Endodermal cell (in vitro differentiated cells): ENCODE measurements around the gene SEMA3A. TPM values are rescaled to one million over a fixed set of nuclear protein-coding genes. Genes with fewer than 3 reads are reported as not detected.

Source experiments
- DNase-seq: peaks from one replicate; pipeline ENCODE4 v3.0.0-alpha.2; 2017
- H3K27ac ChIP-seq: 2 replicates; pipeline ENCODE4 v1.5.1; 2013; ENCODE audit warnings: mild to moderate bottlenecking, low read depth, low read length, moderate library complexity
- H3K27me3 ChIP-seq: 2 replicates; pipeline ENCODE4 v1.6.1; 2013; ENCODE audit warnings: mild to moderate bottlenecking, low read length, moderate library complexity; ENCODE audit not compliant: insufficient read depth, control insufficient read depth, poor library complexity, severe bottlenecking
- H3K36me3 ChIP-seq: 2 replicates; pipeline ENCODE4 v1.7.0; 2013; ENCODE audit warnings: mild to moderate bottlenecking, low read length, moderate library complexity; ENCODE audit not compliant: control insufficient read depth, insufficient read depth
- H3K4me1 ChIP-seq: one replicate; pipeline ENCODE4 v1.7.0; 2013; ENCODE audit warnings: low read length; ENCODE audit not compliant: control insufficient read depth, insufficient read depth
- H3K4me3 ChIP-seq: 2 replicates; pipeline ENCODE4 v1.5.1; 2013; ENCODE audit warnings: mild to moderate bottlenecking, low read length, moderate library complexity
- H3K9ac ChIP-seq: 2 replicates; pipeline ENCODE4 v1.6.1; 2013; ENCODE audit warnings: mild to moderate bottlenecking, low read length, moderate library complexity; ENCODE audit not compliant: poor library complexity, severe bottlenecking; ENCODE audit errors: extremely low read depth
- H3K9me3 ChIP-seq: 2 replicates; pipeline ENCODE4 v1.6.1; 2013; ENCODE audit warnings: mild to moderate bottlenecking, low read length, moderate library complexity; ENCODE audit not compliant: control insufficient read depth
- H3K27ac Mint-ChIP-seq: 2 replicates; pipeline ENCODE4 v1.8.0; 2020; ENCODE audit warnings: mixed read lengths
- H3K27me3 Mint-ChIP-seq: 2 replicates; pipeline ENCODE4 v1.8.0; 2021; ENCODE audit warnings: mild to moderate bottlenecking, mixed read lengths; ENCODE audit not compliant: insufficient read depth
- H3K36me3 Mint-ChIP-seq: 2 replicates; pipeline ENCODE4 v1.8.0; 2020; ENCODE audit warnings: low read depth, mixed read lengths
- H3K4me1 Mint-ChIP-seq: 2 replicates; pipeline ENCODE4 v1.8.0; 2020; ENCODE audit warnings: mixed read lengths
- H3K4me3 Mint-ChIP-seq: 2 replicates; pipeline ENCODE4 v1.8.0; 2020; ENCODE audit warnings: mild to moderate bottlenecking, moderate library complexity, mixed read lengths
- H3K9me3 Mint-ChIP-seq: 2 replicates; pipeline ENCODE4 v1.8.0; 2020; ENCODE audit warnings: mild to moderate bottlenecking, mixed read lengths
- CTCF ChIP-seq: fragments of 200-600 bp; sonication (generic); conservative IDR thresholded peaks from 2 replicates; pipeline ENCODE4 v1.5.0; 2021; ENCODE audit warnings: antibody characterized with exemption, mild to moderate bottlenecking
- WGBS, 2 experiments: methylation state at CpG; one replicate each; pipeline versions ENCODE4 v1.1.5 to v1.1.7; 2013; ENCODE audit warnings: missing lambda C conversion rate in 2 of 2, mixed read lengths in 1 of 2; ENCODE audit not compliant: insufficient coverage in 1 of 2, insufficient read length in 1 of 2; 5-methylcytosine and 5-hydroxymethylcytosine counted together
- total RNA-seq, 2 donors: library from RNA; stranded (reverse); fragmentation: NEBNext Ultra II Directional in 1 of 2; extraction: Animal tissue kit (Norgen Biotek cat#: 25700) in 1 of 2; gene quantifications; 2 replicates in 1 of 2; 3 replicates in 1 of 2; pipeline ENCODE4 v1.2.1, GENCODE V29; 2021

Gene SEMA3A
- total RNA-seq, 2 donors from 2014 or later = 43.5 to 72.8 TPM

GRCh38 chr7:83934118-83934734 lies 260.4 kb downstream of the SEMA3A start:
- H3K9me3 ChIP-seq = no peaks in the 10 kb centered on the region
- no peak overlapping the region for H3K9ac ChIP-seq
- H3K36me3 ChIP-seq = no peaks in the 10 kb centered on the region
- no peak overlapping the region for H3K4me3 Mint-ChIP-seq
- peak; percentile 70 for TF ChIP-seq CTCF
- H3K9me3 Mint-ChIP-seq = no peaks in the 10 kb centered on the region
- no peak overlapping the region for H3K27ac ChIP-seq
- H3K27me3 ChIP-seq = no peaks in the 10 kb centered on the region
- WGBS, 2 experiments = 100% methylated on average over 1 of the region's 1 CpG; no CpG with 5 or more reads in 1 of the 2 experiments
- peaks cover 2% of the 10 kb centered on the region for H3K36me3 Mint-ChIP-seq
- no peak overlapping the region for H3K27ac Mint-ChIP-seq
- H3K4me3 ChIP-seq = no peak overlapping the region
- peaks cover 4% of the 10 kb centered on the region for H3K4me1 Mint-ChIP-seq
- no peaks in the 10 kb centered on the region for H3K27me3 Mint-ChIP-seq
- H3K4me1 ChIP-seq = no peaks in the 10 kb centered on the region
- no peak for DNase-seq

- TF ChIP-seq CTCF = no peak
- Histone ChIP-seq H3K9me3 (no peaks in the 10 kb centered on the region), H3K4me3 (no peak overlapping the region), H3K9ac (no peak overlapping the region), H3K27me3 (no peaks in the 10 kb centered on the region), H3K4me1 (no peaks in the 10 kb centered on the region), H3K36me3 (no peaks in the 10 kb centered on the region), H3K27ac (no peak overlapping the region)
- H3K4me1 Mint-ChIP-seq = peaks cover 3% of the 10 kb centered on the region
- H3K27me3 Mint-ChIP-seq = no peaks in the 10 kb centered on the region
- 100% methylated on average over 2 of the region's 2 CpGs; no CpG with 5 or more reads in 1 of the 2 experiments for WGBS, 2 experiments
- H3K9me3 Mint-ChIP-seq = no peaks in the 10 kb centered on the region
- no peaks in the 10 kb centered on the region for H3K36me3 Mint-ChIP-seq
- H3K27ac Mint-ChIP-seq = no peak overlapping the region
- DNase-seq = no peak
- no peak overlapping the region for H3K4me3 Mint-ChIP-seq
Observed at GRCh38 chr7:83931968-83932367, 262.6 kb downstream of the SEMA3A start.

GRCh38 chr7:83930262-83930661 lies 264.3 kb downstream of the SEMA3A start:
- Histone ChIP-seq H3K27ac (no peak overlapping the region), H3K4me1 (no peaks in the 10 kb centered on the region), H3K4me3 (no peak overlapping the region), H3K9ac (no peak overlapping the region), H3K27me3 (no peaks in the 10 kb centered on the region), H3K36me3 (no peaks in the 10 kb centered on the region), H3K9me3 (no peaks in the 10 kb centered on the region)
- Mint-ChIP-seq H3K27ac (no peak overlapping the region), H3K36me3 (no peaks in the 10 kb centered on the region), H3K4me1 (peaks cover 3% of the 10 kb centered on the region), H3K9me3 (no peaks in the 10 kb centered on the region), H3K27me3 (no peaks in the 10 kb centered on the region), H3K4me3 (no peak overlapping the region)
- TF ChIP-seq CTCF = no peak
- 93 to 100% methylated on average over 1 to 2 of the region's 2 CpGs for whole genome bisulfite sequencing, 2 experiments
- DNase-seq = no peak
